Hippocampal formation (tissue), 2 donors: ENCODE measurements around the gene TMEM243.
A peak's percentile ranks its signal among the peaks of the same experiment; 100 is the strongest.
"Not testable (repeated sequence)": the region's sequence is repeated elsewhere in the genome, so short reads cannot be mapped to it uniquely, and the experiment has no call there.

Experiments
- DNase-seq, 2 donors: peaks; one replicate each; lab custom pipeline; 2025; lab: John Stamatoyannopoulos, UW

Gene TMEM243

GRCh38 chr7:87219545-87220025 lies at the start of gene TMEM243:
Gene TMEM243, minus strand, starts transcription at chr7:87219732. Its CDS starts 229 bp downstream, at chr7:87219503.
- peak; percentile 40 to 63 for DNase-seq

DNA sequence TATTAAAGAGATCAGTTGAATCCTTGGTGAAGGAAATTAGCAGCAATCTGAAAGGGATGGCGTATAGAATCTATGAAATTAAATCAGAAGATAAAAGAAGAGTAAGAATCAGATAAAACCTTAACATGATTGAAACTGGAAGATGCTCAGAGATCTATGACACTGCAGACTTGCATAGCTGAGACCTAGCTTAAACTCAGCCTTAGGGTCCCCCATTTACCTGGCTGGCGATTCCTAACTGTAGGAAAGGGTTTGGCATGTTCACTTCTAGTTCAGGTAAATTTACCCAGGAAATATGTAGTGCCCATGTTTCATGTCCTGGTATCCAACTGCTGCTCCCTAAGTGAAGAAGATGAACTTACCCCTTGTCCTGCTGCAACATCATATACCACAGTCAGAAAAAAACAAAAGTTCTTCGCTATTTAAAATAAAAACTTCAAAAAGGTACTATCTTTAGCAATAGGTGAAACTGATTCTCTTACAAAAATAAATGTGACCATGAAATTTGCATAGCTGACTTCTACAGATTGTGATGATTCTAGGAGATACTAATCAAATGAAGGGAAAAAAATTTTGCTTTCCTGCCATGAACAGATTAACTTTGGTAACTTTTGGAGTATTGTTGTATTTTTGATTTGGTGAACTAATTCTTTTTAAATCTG lies 47.8 kb upstream of the TMEM243 start:
- DNase-seq, result no peak

DNA sequence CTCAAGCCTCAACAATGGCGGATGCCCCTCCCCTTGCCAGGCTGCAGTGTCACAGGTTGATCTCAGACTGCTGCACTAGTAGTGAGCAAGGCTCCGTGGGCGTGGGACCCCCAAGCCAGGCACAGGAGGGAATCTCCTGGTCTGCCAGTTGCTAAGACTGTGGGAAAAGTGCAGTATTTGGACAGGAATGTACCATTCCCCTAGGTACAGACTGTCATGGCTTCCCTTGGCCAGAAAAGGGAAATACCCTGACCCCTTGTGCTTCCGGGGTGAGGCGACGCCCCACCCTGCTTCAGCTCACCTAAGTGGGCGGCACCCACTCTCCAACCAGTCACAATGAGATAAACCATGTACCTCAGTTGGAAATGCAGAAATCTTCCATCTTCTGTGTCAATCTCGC lies 44.0 kb upstream of the TMEM243 start:
- DNase-seq, result no peak

DNA sequence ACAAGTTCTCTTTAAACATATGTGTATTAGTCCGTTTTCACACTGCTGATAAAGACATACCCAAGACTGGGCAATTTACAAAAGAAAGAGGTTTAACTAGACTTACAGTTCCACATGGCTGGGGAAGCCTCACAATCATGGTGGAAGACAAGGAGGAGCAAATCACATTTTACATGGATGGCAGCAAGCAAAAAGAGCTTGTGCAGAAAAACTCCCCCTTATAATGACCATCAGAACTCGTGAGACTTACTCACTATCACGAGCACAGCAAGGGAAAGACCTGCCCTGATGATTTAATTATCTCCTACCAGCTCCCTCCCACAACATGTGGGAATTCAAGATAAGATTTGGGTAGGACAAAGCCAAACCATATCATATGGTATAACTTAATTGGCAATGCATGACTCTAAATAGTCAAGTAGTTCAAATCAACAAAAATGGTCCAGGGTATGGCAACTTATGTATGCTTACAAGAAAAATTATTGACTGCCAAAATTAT lies 34.1 kb upstream of the TMEM243 start:
- no peak for DNase-seq

DNA sequence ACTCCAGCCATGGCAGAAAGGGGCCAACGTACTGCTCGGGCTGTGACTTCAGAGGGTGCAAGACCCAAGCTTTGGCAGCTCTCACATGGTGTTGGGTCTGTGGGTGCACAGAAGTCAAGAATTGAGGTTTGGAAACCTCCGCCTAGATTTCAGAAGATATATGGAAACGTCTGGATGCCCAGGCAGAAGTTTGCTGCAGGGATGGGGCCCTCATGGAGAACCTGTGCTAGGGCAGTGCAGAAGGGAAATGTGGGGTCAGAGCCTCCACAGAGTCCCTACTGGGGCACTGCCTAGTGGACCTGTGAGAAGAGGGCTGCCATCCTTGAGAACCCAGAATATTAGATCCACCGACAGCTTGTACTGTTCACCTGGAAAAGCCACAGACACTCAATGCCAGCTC lies 26.1 kb upstream of the TMEM243 start:
- not testable (repeated sequence) for DNase-seq

DNA sequence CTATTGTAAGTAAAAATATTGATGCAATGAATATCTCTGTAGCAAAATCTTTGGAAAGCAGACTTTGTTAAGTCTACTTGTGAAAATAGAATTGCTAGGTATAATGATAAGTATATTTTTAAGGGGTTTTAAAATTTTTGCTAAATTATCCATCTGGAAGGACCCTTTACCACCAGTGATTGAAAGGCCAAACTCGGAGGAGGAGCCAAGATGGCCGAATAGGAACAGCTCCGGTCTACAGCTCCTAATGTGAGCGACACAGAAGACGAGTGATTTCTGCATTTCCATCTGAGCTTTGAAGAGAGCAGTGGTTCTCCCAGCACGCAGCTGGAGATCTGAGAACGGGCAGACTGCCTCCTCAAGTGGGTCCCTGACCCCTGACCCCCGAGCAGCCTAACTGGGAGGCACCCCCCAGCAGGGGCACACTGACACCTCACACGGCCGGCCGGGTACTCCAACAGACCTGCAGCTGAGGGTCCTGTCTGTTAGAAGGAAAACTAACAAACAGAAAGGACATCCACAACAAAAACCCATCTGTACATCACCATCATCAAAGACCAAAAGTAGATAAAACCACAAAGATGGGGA lies 19.0 kb upstream of the TMEM243 start:
- DNase-seq, result not testable (repeated sequence)

DNA sequence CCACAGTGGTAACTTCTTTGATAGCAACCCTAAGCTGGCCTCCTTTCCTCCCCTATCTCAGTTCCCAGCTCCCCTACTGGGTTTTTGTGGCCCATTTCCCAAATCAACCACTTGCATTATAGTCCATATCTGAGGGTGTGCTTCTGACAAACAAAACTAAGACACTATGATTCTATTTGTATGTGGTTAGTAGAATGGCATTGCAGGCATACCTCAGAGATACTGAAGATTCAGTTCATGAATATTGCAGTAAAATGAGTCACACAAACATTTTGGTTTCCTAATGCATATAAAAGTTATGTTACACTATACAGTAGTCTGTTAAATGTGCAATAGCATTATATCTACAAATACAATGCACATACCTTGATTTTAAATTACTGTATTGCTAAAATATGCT lies 15.4 kb upstream of the TMEM243 start:
- no peak for DNase-seq

- peak; percentile 4 to 36 for DNase-seq
These were observed 12.2 kb upstream of the TMEM243 start for GRCh38 chr7:87231711-87232110.

DNA sequence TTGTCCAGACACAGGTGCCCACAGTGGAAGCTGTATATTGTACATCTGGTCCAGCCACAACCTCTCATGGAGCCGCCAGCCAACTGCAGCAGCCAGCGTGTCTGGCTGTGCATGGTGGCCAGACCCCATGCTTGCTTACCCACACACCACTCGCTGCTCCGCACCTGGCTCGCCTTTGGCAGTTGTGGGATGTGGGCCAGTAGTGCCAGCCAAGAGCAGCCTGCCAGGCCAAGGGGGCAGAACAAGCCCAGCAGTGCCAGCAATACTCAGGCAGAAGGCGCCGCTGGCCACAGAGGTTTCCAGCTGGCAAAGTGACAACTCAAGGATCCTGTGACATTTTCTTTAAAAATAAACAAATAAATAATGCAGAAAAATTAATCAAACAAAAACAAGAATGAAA lies 11.7 kb upstream of the TMEM243 start:
- peak in 1 of 2 donors; percentile 9 for DNase-seq

- DNase-seq, result no peak
These were observed 7.0 kb upstream of the TMEM243 start for GRCh38 chr7:87226495-87226894.

- no peak for DNase-seq
These were observed 6.2 kb upstream of the TMEM243 start for GRCh38 chr7:87225696-87226095.

- DNase-seq, result no peak
These were observed 4.1 kb upstream of the TMEM243 start for GRCh38 chr7:87223666-87224065.

DNA sequence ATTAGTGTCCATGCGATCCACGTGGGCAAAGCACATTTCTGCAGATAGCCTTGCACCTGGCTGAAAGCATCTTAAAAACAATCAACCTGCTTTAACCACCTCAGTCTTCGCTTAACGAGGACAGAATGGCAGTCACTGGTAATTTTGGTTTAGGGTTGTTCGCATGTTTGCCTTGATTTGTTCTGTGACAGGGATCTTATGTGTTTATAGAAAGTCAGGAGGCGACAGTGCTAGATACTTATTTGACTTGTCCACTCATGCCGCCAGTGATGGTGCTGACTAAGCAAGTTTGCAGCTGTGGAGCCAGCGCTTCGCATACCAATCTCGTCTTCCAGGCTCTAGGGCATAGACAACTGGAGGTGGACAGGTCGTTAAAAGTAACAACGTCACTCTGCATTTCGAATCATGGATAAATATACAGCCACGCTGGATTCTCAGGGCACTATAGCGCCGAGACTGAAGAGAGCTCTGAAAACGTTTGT lies 1.2 kb upstream of the TMEM243 start:
- peak in 1 of 2 donors; percentile 19 for DNase-seq

- peak; percentile 29 to 65 for DNase-seq
These were observed 648 bp upstream of the TMEM243 start for GRCh38 chr7:87220026-87220733.

- DNase-seq, result peak in 1 of 2 donors; percentile 61
These were observed 562 bp downstream of the TMEM243 start for GRCh38 chr7:87218796-87219544.

DNA sequence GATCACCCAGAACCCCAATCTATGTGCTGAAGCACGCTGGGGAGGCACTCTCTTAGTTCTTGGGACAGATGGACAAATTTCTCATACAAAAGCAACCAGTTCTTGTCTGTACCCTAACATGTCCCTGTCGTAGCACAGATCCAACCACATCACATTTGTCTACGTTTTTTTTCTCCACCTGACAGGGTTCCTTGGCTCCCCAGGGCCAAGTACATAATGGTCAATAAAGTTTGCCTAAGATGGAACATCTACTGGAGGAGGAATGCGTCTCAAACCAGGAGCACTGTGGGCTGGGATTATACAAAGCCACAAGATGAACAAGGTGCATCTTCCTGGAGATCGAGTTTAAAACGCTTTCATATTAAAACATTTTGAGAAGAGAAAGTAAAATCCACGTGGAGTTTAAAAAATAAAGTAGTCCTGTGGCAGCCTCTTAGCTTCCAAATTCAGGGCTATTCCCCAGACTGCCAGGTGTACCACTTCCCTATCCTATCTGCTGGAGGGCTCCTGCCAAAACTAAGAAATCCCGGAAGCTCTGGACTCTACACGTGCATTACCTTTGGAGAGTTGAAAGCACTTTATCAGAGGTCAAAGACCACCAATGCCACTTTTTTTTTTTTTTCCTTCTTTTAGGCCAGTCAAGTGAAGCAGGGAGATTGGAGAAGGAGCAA lies 1.4 kb downstream of the TMEM243 start:
- DNase-seq, result no peak

DNA sequence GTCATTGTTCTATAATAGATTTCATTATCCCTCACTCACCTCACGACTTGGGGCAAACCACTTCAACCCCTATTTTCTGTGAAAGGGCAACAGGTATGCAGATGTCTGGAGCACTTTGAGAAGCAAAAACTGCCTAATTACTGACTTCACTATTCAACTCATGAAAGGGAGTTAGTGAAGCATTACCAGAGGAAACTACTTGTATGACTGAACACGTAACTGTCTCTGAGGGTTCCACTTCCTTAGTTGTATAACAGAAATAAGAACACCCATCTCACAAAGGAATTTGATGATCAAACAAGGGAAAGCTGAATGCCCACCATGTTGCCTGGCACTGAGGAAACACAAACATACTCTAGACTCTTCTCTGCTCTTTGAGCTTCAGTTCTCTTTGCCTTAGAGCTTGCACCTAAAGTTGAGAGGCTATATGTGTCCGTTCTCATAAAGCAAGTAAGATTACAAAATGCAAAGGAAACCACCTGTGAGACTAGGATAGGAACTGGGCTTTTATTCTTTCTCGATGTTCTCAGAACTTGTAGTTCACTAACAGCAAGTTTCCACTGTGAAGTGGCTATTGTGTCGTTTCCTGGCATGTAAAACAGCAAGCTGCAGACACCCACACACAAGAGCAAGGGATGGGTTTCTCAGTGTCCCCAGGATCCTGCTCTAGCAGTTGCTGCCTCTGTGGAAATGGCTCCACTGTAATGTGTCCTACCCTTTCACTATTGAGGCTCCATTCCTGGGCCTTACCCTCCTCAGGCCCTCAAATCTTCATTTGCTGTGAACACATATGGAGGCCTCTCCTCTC lies 2.6 kb downstream of the TMEM243 start:
- DNase-seq, result peak in 1 of 2 donors; percentile 7

DNA sequence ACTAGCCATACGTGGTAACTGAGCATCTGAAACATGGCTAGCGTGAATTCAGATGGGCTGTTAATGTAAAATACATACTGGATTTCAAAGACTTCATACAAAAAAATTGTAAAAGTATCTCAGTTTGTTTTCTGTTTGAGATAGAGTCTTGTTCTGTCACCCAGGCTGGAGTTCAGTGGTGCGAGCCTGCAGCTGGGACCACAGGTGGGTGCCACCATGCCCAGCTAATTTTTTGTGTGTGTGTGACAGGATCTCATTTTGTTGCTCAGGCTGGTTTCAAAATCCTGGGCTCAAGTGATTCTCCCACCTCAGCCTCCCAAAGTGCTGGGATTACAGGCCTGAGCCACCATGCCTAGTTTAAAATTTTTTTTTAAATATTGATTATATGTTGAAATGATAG lies 4.5 kb downstream of the TMEM243 start:
- no peak for DNase-seq

GRCh38 chr7:87213811-87214210 lies 5.7 kb downstream of the TMEM243 start:
- no peak for DNase-seq

- no peak for DNase-seq
These were observed 6.3 kb downstream of the TMEM243 start for GRCh38 chr7:87213252-87213651.
